ENCODE measurements around the gene NPAS2. TPM values are rescaled to one million over a fixed set of nuclear protein-coding genes. Genes with fewer than 3 reads are reported as not detected.

Gene NPAS2
- polyA plus RNA-seq, 1 of the 3 experiments (the other 2 are of a cell fraction), result 58.5 TPM

DNA sequence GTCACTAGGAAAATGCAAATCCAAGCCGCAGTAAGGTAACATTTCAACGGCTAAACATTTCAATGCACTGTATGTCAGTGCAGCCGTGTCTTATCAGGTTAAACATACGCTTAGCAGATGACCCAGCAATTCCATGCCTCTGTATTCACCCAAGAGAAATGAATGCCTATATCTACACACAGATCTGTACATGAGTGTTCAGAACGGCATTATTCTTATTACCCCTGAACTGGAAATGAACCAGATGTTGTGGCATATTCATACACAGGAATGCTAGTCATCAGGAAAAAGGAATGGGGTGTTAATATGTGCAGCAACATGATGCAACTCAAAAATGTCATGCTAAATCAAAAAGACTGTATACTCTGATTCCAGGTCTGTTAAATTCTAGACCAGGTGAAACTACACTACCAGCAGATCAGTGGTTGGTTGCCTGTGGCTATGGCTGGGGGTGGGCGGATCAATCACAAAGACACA lies 101.8 kb downstream of the NPAS2 start (continued):
- TF ChIP-seq, protein P1, sequence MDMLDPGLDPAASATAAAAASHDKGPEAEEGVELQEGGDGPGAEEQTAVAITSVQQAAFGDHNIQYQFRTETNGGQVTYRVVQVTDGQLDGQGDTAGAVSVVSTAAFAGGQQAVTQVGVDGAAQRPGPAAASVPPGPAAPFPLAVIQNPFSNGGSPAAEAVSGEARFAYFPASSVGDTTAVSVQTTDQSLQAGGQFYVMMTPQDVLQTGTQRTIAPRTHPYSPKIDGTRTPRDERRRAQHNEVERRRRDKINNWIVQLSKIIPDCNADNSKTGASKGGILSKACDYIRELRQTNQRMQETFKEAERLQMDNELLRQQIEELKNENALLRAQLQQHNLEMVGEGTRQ (IDR thresholded peaks at IDR 0.05; ENCODE audit: borderline replicate concordance, low read depth, low read length), result no peak
- TF ChIP-seq, protein P2, sequence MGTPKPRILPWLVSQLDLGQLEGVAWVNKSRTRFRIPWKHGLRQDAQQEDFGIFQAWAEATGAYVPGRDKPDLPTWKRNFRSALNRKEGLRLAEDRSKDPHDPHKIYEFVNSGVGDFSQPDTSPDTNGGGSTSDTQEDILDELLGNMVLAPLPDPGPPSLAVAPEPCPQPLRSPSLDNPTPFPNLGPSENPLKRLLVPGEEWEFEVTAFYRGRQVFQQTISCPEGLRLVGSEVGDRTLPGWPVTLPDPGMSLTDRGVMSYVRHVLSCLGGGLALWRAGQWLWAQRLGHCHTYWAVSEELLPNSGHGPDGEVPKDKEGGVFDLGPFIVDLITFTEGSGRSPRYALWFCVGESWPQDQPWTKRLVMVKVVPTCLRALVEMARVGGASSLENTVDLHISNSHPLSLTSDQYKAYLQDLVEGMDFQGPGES (IDR thresholded peaks at IDR 0.05; ENCODE audit: low read depth, low read length), result no peak
- TF ChIP-seq FOXJ3 (CRISPR knock-in tag; IDR thresholded peaks at IDR 0.05) (no peak), TCF12 (IDR thresholded peaks at IDR 0.05) (peak; percentile 98), JUND (IDR thresholded peaks at IDR 0.05) (peak; percentile 81), TAF1 (IDR thresholded peaks at IDR 0.05; ENCODE audit: borderline replicate concordance, low read depth, low read length) (no peak), RFX5 (IDR thresholded peaks at IDR 0.05; ENCODE audit: low read length) (no peak), SIN3A (IDR thresholded peaks at IDR 0.05; ENCODE audit: borderline replicate concordance, low read depth, low read length) (peak; percentile 56; the same call in 1 of the 2 replicates), MEF2A (IDR thresholded peaks at IDR 0.05; ENCODE audit: borderline replicate concordance, low read depth) (no peak), FOSL2 (IDR thresholded peaks at IDR 0.05; ENCODE audit: borderline replicate concordance, low read depth) (peak; percentile 76), POLR2AphosphoS5 (IDR thresholded peaks at IDR 0.05; ENCODE audit: low read depth, low read length) (peak; percentile 73), GABPA (IDR thresholded peaks at IDR 0.05; ENCODE audit: low read depth) (no peak), RAD21 (IDR thresholded peaks at IDR 0.05; ENCODE audit: low read length) (no peak), RCOR1 (IDR thresholded peaks at IDR 0.05; ENCODE audit: low read length) (peak; percentile 94), FOXM1 (IDR thresholded peaks at IDR 0.05; ENCODE audit: low read depth) (peak; percentile 78; the same call in 1 of the 2 replicates)
- TF ChIP-seq, protein P3, sequence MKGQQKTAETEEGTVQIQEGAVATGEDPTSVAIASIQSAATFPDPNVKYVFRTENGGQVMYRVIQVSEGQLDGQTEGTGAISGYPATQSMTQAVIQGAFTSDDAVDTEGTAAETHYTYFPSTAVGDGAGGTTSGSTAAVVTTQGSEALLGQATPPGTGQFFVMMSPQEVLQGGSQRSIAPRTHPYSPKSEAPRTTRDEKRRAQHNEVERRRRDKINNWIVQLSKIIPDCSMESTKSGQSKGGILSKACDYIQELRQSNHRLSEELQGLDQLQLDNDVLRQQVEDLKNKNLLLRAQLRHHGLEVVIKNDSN (IDR thresholded peaks at IDR 0.05; ENCODE audit: borderline replicate concordance, low read depth), result no peak
- TF ChIP-seq, protein P4, sequence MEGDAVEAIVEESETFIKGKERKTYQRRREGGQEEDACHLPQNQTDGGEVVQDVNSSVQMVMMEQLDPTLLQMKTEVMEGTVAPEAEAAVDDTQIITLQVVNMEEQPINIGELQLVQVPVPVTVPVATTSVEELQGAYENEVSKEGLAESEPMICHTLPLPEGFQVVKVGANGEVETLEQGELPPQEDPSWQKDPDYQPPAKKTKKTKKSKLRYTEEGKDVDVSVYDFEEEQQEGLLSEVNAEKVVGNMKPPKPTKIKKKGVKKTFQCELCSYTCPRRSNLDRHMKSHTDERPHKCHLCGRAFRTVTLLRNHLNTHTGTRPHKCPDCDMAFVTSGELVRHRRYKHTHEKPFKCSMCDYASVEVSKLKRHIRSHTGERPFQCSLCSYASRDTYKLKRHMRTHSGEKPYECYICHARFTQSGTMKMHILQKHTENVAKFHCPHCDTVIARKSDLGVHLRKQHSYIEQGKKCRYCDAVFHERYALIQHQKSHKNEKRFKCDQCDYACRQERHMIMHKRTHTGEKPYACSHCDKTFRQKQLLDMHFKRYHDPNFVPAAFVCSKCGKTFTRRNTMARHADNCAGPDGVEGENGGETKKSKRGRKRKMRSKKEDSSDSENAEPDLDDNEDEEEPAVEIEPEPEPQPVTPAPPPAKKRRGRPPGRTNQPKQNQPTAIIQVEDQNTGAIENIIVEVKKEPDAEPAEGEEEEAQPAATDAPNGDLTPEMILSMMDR (IDR thresholded peaks at IDR 0.05), result no peak
- TF ChIP-seq, protein P5, sequence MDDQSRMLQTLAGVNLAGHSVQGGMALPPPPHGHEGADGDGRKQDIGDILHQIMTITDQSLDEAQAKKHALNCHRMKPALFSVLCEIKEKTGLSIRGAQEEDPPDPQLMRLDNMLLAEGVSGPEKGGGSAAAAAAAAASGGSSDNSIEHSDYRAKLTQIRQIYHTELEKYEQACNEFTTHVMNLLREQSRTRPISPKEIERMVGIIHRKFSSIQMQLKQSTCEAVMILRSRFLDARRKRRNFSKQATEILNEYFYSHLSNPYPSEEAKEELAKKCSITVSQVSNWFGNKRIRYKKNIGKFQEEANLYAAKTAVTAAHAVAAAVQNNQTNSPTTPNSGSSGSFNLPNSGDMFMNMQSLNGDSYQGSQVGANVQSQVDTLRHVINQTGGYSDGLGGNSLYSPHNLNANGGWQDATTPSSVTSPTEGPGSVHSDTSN (IDR thresholded peaks at IDR 0.05), result peak; percentile 76

Data from SK-N-SH (cell line).